KOPT-K1 (cell line): Measurements from ENCODE around the gene ZNF746.
"Not testable (repeated sequence)": the region's sequence is repeated elsewhere in the genome, so short reads cannot be mapped to it uniquely, and the experiment has no call there.

Experiments
- H3K27ac ChIP-seq: fragments of 200-600 bp; sonication (generic); 2 replicates; pipeline ENCODE4 v1.5.1; 2016; ENCODE audit warnings: antibody characterized with exemption, mild to moderate bottlenecking, low read depth, low read length; ENCODE audit not compliant: poor library complexity, severe bottlenecking
- H3K36me3 ChIP-seq: fragments of 200-600 bp; sonication (generic); 2 replicates; pipeline ENCODE4 v1.5.1; 2017; ENCODE audit warnings: antibody characterized with exemption, mild to moderate bottlenecking, low read length, moderate library complexity; ENCODE audit not compliant: insufficient read depth
- H3K9me3 ChIP-seq: fragments of 200-600 bp; sonication (generic); 2 replicates; pipeline ENCODE4 v1.5.1; 2017; ENCODE audit warnings: antibody characterized with exemption, low read length, mild to moderate bottlenecking; ENCODE audit not compliant: insufficient read depth, poor library complexity, severe bottlenecking

ZNF746 gene

DNA sequence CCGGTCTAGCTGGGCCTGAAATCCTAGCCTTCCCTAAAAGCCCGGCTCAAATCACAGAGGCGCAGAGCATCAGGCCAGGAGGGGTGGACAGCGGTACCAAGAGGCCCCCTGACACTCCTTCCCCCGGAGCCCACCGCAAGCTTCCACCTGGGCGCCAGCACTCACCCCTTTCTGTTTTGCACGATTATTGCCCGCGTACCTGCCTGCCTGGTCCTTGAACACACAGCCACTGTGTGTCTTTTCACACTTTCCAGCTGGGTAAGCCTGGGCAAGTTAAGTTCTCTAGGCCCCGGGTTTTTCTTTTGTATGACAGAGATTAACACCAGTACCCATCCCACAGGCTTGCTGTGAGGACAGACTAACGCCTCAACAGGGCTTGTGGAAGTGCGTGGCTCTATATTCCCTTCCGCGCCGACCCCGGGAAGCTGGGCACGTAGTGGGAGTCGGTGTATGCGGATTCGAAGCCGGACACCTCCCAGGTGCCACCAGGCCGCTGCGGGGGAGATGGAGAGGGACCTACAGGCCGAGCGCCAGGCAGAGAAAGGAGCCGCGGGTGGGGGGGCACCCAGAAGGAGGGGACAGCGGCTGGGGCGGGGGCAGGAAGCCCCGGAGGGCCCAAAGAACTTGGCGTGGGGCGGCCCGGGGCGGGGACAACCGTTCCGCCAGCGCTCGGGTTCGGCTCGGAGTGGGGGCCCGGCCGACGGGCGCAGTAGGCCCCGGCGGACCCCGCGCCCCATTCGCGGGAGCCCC lies 792 bp downstream of the ZNF746 start:
- Histone ChIP-seq H3K27ac (peak overlapping the region; percentile 60), H3K36me3 (peaks cover 41% of the 10 kb centered on the region), H3K9me3 (no peaks in the 10 kb centered on the region)

DNA sequence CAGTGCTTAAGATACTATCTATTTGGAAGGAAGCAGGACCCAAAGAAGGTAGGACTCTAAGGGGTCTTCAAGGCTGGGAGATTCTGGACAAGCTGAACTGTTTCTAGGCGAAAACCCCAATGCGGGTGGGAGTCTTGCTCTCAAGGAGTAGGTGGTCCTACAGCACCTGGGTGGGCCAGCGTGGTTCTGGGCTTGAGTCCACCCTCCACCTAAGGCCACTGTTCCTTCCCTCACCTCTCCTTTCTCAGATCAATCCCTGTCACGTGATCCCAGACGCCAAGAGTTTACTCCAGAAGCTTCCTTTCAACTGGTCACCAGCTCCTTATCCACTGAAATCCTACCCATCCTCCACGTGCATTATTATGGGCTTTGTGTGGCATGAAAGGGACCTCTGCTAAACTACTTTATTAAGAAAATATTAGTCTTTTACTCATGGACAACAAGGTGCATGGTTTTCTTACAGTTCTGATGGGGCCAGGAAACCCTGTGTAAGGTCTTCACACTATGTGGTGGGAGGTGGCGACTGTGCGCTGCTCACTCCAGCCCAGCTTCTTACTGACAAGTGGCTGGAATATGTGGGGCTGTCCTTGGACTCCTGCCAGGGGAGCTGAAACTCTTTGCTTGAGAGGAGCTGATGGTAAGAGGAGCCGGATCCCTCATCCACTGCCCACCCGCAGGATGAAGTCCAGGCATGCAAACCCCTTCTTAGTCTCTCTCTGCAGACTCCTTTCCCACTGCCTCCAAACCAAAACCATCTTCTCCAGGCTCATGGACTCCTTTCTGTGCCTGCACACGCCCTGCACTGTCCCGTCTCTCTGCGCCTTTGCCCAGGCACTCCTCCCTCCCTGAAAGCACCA lies 1.6 kb downstream of the ZNF746 start:
- H3K9me3 ChIP-seq = no peaks in the 10 kb centered on the region
- peaks cover 49% of the 10 kb centered on the region for H3K36me3 ChIP-seq
- no peak overlapping the region for H3K27ac ChIP-seq

- no peak overlapping the region for H3K27ac ChIP-seq
- peaks cover 61% of the 10 kb centered on the region for H3K36me3 ChIP-seq
Measured at GRCh38 chr7:149494738-149495368, 2.8 kb downstream of the ZNF746 start.

DNA sequence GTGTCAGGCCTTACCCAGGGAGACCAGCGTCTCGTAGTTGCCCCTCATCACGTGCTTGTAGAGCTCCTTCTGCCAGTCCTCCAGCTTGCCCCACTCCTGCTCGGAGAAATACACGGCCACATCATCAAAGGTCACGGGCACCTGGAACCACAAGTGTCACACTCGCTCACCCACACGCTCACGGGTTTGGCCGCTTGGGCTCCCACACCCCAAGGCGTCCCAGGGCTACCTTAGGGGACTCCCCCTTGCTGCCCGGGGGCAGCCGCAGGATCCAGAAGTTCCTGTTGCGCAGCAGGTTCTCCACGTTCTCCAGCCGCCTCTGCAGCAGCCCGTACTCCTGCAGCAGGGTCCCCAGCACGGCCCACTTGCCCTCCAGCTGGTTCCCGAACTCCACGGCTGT lies 3.6 kb downstream of the ZNF746 start:
- peaks cover 70% of the 10 kb centered on the region for H3K36me3 ChIP-seq
- H3K27ac ChIP-seq, H3K9me3 ChIP-seq: not testable (repeated sequence)

More at GRCh38 chr7:149494738-149495368, 2.8 kb downstream of the ZNF746 start:
- H3K9me3 ChIP-seq = no peaks in the 10 kb centered on the region

DNA sequence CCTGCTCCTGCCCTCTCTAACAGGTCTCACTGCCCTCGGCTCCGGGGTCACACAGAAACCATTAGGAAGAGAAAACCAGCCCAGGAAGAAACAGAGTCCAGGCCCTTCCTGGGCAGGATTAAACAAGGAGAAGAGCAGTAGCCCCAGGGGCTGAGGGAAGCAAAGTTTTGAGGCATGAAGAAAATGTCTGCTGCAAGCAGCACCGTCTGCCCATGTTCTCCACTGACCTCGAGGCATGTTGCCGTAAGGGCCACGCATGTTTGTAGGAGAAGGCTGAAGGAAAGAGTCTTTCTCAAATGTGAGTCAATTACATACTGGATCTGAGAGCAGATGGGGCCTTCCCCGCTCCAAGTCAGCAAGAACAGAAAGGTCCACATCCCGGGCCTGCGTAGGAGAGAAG lies 4.2 kb downstream of the ZNF746 start:
- Histone ChIP-seq H3K9me3 (no peaks in the 10 kb centered on the region), H3K36me3 (peaks cover 76% of the 10 kb centered on the region), H3K27ac (no peak overlapping the region)

GRCh38 chr7:149490083-149490760 lies 7.4 kb downstream of the ZNF746 start:
- H3K36me3 ChIP-seq = peaks cover 100% of the 10 kb centered on the region
- no peak overlapping the region for H3K27ac ChIP-seq
- H3K9me3 ChIP-seq = no peaks in the 10 kb centered on the region

DNA sequence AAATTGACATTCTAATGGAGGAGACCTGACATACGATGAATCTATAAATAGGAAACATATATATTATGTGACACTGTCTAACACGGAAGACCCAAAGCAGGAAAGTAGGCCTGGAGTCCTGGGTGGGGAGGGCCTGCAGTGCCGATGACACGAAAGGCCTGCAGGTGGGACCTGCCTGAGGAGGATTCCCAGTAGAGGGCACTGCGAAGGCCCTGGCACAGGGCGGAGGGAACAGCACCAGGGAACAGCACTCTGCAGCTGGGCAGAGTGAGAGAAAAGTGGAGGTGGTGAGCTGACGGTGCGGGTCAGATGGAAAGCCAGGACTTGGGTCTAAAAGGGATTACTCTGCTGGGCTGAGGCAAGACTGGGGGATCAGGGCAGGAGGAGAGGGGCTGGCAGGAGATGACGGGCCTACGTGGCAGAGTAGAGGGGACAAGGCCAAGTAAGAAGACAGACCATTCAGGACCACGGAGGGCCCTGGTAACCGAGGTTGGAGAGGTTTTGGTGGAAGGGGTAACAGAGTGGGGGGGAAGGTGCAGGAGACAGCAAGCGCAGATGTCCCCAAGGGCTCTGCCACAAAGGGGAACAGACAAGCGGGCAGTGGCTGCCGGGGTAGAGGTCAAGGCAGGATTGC lies 8.1 kb downstream of the ZNF746 start:
- H3K36me3 ChIP-seq = peaks cover 99% of the 10 kb centered on the region
- H3K9me3 ChIP-seq = no peaks in the 10 kb centered on the region
- H3K27ac ChIP-seq = no peak overlapping the region

DNA sequence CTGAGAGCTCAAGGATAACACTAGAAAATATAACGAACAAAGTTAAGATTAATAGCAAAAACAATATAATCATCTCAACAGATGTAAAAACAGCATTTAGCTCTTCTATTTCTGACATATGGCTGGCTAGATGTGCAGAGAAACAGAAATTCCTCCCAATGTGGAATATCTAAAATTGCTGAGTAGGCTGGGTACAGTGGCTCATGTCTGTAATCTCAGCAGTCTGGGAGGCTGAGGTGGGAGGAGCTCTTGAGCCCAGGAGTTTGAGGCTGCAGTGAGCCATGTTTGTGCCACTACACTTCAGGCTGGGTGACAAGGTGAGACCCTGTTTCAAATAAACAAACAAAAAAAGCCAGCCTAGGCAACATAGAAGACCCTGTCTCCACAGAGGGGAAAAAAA lies 18.0 kb downstream of the ZNF746 start:
- Histone ChIP-seq H3K36me3 (peaks cover 79% of the 10 kb centered on the region), H3K27ac (no peak overlapping the region), H3K9me3 (peaks cover 19% of the 10 kb centered on the region)

GRCh38 chr7:149478754-149479153 lies 18.9 kb downstream of the ZNF746 start:
- Histone ChIP-seq H3K27ac (no peak overlapping the region), H3K36me3 (peaks cover 83% of the 10 kb centered on the region)

GRCh38 chr7:149477494-149478443 lies 19.8 kb downstream of the ZNF746 start:
- peaks cover 88% of the 10 kb centered on the region for H3K36me3 ChIP-seq
- no peak overlapping the region for H3K27ac ChIP-seq
- H3K9me3 ChIP-seq = peaks cover 19% of the 10 kb centered on the region

More at GRCh38 chr7:149478754-149479153, 18.9 kb downstream of the ZNF746 start:
- H3K9me3 ChIP-seq = peaks cover 19% of the 10 kb centered on the region

- H3K27ac ChIP-seq = no peak overlapping the region
- H3K36me3 ChIP-seq = peaks cover 98% of the 10 kb centered on the region
- peaks cover 19% of the 10 kb centered on the region for H3K9me3 ChIP-seq
Measured at GRCh38 chr7:149476791-149477190, 20.8 kb downstream of the ZNF746 start.

DNA sequence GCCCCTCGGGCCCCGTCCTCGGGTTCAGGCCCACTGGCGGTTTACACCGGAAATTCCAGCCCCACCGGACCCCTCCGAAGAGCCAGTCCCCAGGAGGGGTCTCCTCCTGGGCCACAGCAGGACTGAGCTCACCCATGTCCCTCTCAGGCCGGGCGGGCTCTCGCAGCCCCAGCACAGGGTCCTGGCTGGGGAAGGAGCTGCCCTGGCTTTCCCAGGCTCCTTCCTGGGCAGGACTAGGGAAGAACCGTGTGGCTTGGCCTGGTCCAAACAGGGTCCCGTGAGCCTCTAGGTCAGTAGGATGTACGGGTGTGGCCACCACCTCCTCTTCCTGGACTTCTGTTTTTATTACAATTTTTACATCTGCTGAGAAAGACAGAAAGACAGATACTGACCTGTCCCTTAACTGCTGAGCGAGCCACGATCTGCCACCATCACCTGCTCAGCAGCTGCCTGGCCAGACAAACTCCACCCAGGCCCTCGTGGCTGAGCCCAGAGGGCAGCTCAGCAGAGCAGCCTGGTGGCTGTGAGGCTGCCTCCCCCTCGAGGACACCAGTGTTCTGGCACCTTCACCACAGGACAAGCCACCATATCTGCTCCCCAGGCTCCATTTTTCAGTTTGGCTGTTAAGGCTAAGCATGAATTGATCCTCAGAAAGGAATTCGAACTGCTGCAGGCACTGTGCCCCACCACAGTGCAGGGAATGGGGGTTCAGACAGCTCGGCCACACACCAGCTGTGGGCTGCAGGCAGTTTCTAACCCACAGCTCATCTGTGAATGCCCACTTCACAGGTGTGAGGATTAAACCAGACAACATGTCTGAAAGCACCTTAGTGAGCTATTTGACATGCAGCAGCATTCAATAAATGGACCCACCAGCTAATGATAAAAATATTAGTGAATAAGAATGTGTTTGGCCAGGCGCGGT lies 22.2 kb downstream of the ZNF746 start:
- Histone ChIP-seq H3K9me3 (peaks cover 19% of the 10 kb centered on the region), H3K36me3 (peaks cover 92% of the 10 kb centered on the region), H3K27ac (no peak overlapping the region)
